ENCODE data around the gene TBCB. TPM values are rescaled to one million over a fixed set of nuclear protein-coding genes. Genes with fewer than 3 reads are reported as not detected.

Gene TBCB
- total RNA-seq, 3 donors from 2014 or later = 106 to 146 (median 124) TPM

DNA sequence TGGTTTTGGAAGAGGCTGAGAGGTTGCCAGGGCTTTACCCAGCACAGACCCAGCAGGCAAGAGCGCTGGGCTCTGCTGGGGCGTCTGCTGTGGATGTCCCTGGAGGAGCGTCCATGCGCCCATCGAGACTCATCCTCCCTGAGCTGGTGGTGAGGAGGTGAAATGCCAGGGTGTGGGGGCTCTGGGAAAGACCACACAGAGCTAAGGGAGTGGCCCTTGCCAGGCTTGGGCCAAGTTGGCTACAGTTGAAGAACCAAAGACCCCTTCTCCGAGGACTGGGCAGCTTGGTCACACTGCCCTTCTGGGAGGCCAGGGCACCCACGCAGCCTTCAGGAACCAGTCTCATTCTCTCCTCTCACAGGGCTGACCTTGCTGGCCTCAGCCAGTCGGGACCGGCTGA is 28.9 kb upstream of the TBCB start:
- intact Hi-C loops (cut with DNase I; ENCODE audit: low total_unique reads) = no loop called here
- H3K9me3 ChIP-seq = no peaks in the 10 kb centered on the region
- TF ChIP-seq, protein P1, sequence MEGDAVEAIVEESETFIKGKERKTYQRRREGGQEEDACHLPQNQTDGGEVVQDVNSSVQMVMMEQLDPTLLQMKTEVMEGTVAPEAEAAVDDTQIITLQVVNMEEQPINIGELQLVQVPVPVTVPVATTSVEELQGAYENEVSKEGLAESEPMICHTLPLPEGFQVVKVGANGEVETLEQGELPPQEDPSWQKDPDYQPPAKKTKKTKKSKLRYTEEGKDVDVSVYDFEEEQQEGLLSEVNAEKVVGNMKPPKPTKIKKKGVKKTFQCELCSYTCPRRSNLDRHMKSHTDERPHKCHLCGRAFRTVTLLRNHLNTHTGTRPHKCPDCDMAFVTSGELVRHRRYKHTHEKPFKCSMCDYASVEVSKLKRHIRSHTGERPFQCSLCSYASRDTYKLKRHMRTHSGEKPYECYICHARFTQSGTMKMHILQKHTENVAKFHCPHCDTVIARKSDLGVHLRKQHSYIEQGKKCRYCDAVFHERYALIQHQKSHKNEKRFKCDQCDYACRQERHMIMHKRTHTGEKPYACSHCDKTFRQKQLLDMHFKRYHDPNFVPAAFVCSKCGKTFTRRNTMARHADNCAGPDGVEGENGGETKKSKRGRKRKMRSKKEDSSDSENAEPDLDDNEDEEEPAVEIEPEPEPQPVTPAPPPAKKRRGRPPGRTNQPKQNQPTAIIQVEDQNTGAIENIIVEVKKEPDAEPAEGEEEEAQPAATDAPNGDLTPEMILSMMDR (IDR thresholded peaks at IDR 0.05) = no peak
- TF ChIP-seq POLR2AphosphoS5 (IDR thresholded peaks at IDR 0.05) (no peak), POLR2A (IDR thresholded peaks at IDR 0.05) (no peak)
- DNase-seq (ENCODE audit: low spot score in 2 of 2) = no peak
- no peak overlapping the region for H3K27ac ChIP-seq
- H3K4me1 ChIP-seq = no peaks in the 10 kb centered on the region
- no peaks in the 10 kb centered on the region for H3K36me3 ChIP-seq
- H3K27me3 ChIP-seq = no peaks in the 10 kb centered on the region
- no peak overlapping the region for H3K4me3 ChIP-seq

DNA sequence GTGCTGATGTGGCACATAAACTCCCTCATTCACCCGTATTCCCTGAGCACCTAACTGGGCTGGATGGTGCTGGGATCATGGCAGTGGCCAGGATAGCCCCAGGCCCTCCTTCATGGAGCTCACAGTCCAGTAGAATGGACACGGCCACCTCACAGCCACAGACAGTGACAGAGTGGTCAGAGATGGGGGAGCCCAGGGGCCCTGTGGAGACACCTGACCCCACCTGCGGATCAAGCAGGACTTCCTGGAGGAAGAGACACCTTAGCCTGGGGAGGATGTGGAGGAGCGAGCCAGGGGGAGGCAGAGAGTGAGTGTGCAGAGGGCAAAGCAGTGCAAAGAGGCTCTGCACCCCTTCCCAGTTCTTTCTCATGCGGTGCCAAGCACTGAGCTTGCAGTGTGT is 25.4 kb upstream of the TBCB start:
- intact Hi-C loops (cut with DNase I; ENCODE audit: low total_unique reads) = no loop called here
- no peaks in the 10 kb centered on the region for H3K4me1 ChIP-seq
- H3K36me3 ChIP-seq = no peaks in the 10 kb centered on the region
- DNase-seq (ENCODE audit: low spot score in 2 of 2) = no peak
- H3K9me3 ChIP-seq = no peaks in the 10 kb centered on the region
- H3K4me3 ChIP-seq = no peak overlapping the region
- no peaks in the 10 kb centered on the region for H3K27me3 ChIP-seq
- TF ChIP-seq, protein P1 (IDR thresholded peaks at IDR 0.05) = no peak
- TF ChIP-seq POLR2A (IDR thresholded peaks at IDR 0.05) (no peak), POLR2AphosphoS5 (IDR thresholded peaks at IDR 0.05) (no peak)
- H3K27ac ChIP-seq = no peak overlapping the region

- DNase-seq (ENCODE audit: low spot score in 2 of 2) = no peak
- TF ChIP-seq, protein P1 (IDR thresholded peaks at IDR 0.05) = no peak
- TF ChIP-seq POLR2AphosphoS5 (IDR thresholded peaks at IDR 0.05) = no peak
- TF ChIP-seq POLR2A (IDR thresholded peaks at IDR 0.05) = no peak
- Histone ChIP-seq H3K4me3 (no peak overlapping the region), H3K4me1 (no peaks in the 10 kb centered on the region), H3K27me3 (no peaks in the 10 kb centered on the region), H3K27ac (no peak overlapping the region), H3K36me3 (no peaks in the 10 kb centered on the region), H3K9me3 (no peaks in the 10 kb centered on the region)
- intact Hi-C loops (cut with DNase I; ENCODE audit: low total_unique reads) = no loop called here
These were observed 24.2 kb upstream of the TBCB start for GRCh38 chr19:36090910-36091695.

DNA sequence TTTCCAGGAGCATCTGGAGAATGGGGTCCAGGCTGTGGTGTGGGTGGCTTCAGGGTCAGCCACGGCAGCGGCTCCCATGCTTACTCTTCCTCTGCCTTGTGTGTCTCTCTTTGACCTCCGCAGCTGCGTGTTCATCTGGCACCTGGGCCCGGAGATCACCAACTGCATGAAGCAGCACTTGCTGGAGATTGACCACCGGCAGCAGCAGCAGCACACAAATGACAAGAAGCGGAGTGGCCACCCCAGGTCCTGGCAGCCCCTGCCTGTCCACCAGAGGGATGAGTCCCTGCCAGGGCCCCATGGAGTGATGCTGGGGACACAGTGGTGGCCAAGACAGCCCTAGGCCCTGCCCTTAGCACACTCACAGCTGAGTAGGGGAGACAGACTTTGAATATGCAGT is 22.7 kb upstream of the TBCB start:
- no peak overlapping the region for H3K4me3 ChIP-seq
- H3K27me3 ChIP-seq = no peaks in the 10 kb centered on the region
- no peaks in the 10 kb centered on the region for H3K9me3 ChIP-seq
- intact Hi-C loops (cut with DNase I; ENCODE audit: low total_unique reads) = no loop called here
- no peak overlapping the region for H3K27ac ChIP-seq
- DNase-seq (ENCODE audit: low spot score in 2 of 2) = no peak
- H3K36me3 ChIP-seq = no peaks in the 10 kb centered on the region
- H3K4me1 ChIP-seq = no peaks in the 10 kb centered on the region
- TF ChIP-seq POLR2AphosphoS5 (IDR thresholded peaks at IDR 0.05) = no peak
- TF ChIP-seq POLR2A (IDR thresholded peaks at IDR 0.05) = no peak
- TF ChIP-seq, protein P1 (IDR thresholded peaks at IDR 0.05) = no peak

DNA sequence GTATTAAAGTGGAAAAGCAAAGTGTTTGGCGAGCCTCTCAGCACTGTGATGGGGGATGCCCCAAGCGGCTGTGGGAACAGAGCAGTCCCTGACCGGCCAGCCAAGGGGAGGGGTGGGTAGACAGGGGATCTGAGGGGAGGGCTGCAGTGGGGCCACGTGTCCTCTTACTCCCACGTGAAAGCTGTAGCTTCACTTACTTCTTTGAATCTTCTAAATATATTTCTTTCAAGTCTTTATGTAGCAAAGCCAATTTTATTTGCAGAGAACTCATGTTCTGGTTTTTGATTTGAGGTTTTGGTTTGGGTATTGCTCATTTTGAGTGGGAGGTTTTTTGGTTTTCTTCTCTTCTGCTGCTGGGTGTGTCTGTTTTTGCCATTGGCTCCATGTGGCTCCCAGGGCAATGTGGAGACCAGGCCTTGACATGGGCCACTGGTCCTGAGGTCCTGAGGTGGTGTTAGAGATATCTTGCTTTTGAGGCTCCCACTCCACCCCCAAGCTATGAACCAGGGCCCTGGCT is 22.1 kb upstream of the TBCB start:
- H3K4me1 ChIP-seq = no peaks in the 10 kb centered on the region
- no peaks in the 10 kb centered on the region for H3K36me3 ChIP-seq
- H3K27me3 ChIP-seq = no peaks in the 10 kb centered on the region
- no peaks in the 10 kb centered on the region for H3K9me3 ChIP-seq
- H3K27ac ChIP-seq = no peak overlapping the region
- DNase-seq (ENCODE audit: low spot score in 2 of 2) = no peak
- intact Hi-C loops (cut with DNase I; ENCODE audit: low total_unique reads) = no loop called here
- TF ChIP-seq POLR2AphosphoS5 (IDR thresholded peaks at IDR 0.05) (no peak), POLR2A (IDR thresholded peaks at IDR 0.05) (no peak)
- TF ChIP-seq, protein P1 (IDR thresholded peaks at IDR 0.05) = no peak
- no peak overlapping the region for H3K4me3 ChIP-seq
